Measurements from ENCODE around the gene SEMA4G. TPM values are rescaled to one million over a fixed set of nuclear protein-coding genes. Genes with fewer than 3 reads are reported as not detected.

Gene SEMA4G
- total and polyA plus RNA-seq, 2 of the 13 experiments (the other 11 are each of a cell fraction or from before 2014, with no cell fraction given): 46.2 to 207 TPM

DNA sequence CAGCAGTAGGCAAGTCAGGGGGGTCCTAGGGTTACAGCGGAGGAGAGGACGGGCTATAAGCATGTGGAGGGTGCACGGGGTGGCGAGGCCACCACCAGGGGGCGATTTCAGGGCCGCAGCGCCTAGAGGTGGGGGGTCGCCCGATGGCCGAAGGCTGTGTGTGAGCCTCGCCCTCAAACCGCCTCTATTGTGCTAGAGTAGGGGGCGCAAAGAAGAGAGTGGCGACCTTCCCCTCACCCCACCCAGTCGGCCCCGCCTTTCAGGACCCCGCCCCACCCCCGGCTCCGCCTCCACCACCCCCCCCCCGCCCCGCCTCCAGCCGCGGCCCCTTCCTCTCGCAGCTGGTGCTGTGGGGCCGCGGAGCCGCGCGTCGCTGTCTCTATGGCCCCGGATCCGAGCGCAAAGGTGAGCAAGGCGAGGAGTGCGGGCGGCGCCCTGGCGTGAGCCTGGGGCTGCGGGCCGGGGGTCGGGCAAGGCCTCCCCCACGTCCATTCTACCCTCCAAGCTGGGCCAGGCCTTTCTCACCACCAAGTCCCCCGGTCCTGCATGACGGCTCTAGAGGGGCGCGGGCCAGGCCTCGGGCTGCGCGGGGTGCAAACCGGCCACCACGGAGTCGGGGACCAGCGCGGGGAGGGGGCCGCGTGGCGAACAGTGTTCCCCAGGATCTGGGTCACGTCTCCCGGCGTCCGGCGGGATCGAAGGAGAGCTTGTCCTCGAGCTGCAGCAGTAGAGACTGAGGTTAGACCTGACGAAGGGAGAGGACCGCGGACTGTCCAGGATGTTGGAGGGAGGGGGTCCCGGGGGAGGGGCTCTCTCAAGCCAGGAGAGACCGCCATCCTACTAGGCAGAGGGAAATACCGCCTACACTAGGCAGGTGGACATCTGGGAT is at the start of gene SEMA4G (continued):
- TF ChIP-seq KLF15 (CRISPR knock-in tag; IDR thresholded peaks at IDR 0.05; ENCODE audit: borderline replicate concordance): peak; percentile 67; the same call in 1 of the 2 replicates
- TF ChIP-seq FOXC1 (CRISPR knock-in tag; IDR thresholded peaks at IDR 0.05; ENCODE audit: borderline replicate concordance): no peak; the same call in 1 of the 2 replicates
- TF ChIP-seq, protein P1, sequence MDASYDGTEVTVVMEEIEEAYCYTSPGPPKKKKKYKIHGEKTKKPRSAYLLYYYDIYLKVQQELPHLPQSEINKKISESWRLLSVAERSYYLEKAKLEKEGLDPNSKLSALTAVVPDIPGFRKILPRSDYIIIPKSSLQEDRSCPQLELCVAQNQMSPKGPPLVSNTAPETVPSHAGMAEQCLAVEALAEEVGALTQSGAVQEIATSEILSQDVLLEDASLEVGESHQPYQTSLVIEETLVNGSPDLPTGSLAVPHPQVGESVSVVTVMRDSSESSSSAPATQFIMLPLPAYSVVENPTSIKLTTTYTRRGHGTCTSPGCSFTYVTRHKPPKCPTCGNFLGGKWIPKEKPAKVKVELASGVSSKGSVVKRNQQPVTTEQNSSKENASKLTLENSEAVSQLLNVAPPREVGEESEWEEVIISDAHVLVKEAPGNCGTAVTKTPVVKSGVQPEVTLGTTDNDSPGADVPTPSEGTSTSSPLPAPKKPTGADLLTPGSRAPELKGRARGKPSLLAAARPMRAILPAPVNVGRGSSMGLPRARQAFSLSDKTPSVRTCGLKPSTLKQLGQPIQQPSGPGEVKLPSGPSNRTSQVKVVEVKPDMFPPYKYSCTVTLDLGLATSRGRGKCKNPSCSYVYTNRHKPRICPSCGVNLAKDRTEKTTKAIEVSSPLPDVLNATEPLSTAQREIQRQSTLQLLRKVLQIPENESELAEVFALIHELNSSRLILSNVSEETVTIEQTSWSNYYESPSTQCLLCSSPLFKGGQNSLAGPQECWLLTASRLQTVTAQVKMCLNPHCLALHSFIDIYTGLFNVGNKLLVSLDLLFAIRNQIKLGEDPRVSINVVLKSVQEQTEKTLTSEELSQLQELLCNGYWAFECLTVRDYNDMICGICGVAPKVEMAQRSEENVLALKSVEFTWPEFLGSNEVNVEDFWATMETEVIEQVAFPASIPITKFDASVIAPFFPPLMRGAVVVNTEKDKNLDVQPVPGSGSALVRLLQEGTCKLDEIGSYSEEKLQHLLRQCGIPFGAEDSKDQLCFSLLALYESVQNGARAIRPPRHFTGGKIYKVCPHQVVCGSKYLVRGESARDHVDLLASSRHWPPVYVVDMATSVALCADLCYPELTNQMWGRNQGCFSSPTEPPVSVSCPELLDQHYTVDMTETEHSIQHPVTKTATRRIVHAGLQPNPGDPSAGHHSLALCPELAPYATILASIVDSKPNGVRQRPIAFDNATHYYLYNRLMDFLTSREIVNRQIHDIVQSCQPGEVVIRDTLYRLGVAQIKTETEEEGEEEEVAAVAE (CRISPR knock-in tag; IDR thresholded peaks at IDR 0.05; ENCODE audit: borderline replicate concordance): no peak
- no peak for TF ChIP-seq ZNF468 (CRISPR knock-in tag; IDR thresholded peaks at IDR 0.05)
- TF ChIP-seq, protein P2, sequence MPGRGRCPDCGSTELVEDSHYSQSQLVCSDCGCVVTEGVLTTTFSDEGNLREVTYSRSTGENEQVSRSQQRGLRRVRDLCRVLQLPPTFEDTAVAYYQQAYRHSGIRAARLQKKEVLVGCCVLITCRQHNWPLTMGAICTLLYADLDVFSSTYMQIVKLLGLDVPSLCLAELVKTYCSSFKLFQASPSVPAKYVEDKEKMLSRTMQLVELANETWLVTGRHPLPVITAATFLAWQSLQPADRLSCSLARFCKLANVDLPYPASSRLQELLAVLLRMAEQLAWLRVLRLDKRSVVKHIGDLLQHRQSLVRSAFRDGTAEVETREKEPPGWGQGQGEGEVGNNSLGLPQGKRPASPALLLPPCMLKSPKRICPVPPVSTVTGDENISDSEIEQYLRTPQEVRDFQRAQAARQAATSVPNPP (CRISPR knock-in tag; IDR thresholded peaks at IDR 0.05): peak; percentile 55; the same call in 1 of the 2 replicates
- TF ChIP-seq, protein P3, sequence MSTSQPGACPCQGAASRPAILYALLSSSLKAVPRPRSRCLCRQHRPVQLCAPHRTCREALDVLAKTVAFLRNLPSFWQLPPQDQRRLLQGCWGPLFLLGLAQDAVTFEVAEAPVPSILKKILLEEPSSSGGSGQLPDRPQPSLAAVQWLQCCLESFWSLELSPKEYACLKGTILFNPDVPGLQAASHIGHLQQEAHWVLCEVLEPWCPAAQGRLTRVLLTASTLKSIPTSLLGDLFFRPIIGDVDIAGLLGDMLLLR (CRISPR knock-in tag; IDR thresholded peaks at IDR 0.05): peak; percentile 32; the same call in 1 of the 2 replicates
- TF ChIP-seq ZNF275 (CRISPR knock-in tag; IDR thresholded peaks at IDR 0.05; ENCODE audit: borderline replicate concordance): 0 out of 2 replicates have a peak, but pooled peaks have one; percentile 39
- no peak for TF ChIP-seq ZNF878 (CRISPR knock-in tag; IDR thresholded peaks at IDR 0.05)
- no peak for TF ChIP-seq NPAS2 (CRISPR knock-in tag; IDR thresholded peaks at IDR 0.05; ENCODE audit: borderline replicate concordance)
- TF ChIP-seq ZNF563 (CRISPR knock-in tag; IDR thresholded peaks at IDR 0.05): no peak; the same call in 1 of the 2 replicates
- TF ChIP-seq ZNF503 (CRISPR knock-in tag; IDR thresholded peaks at IDR 0.05): 0 out of 2 replicates have a peak, but pooled peaks have one; percentile 33
- TF ChIP-seq SP4 (CRISPR knock-in tag; IDR thresholded peaks at IDR 0.05): 0 out of 2 replicates have a peak, but pooled peaks have one; percentile 54
- TF ChIP-seq PHF8 (CRISPR knock-in tag; IDR thresholded peaks at IDR 0.05): peak; percentile 77
- no peak for TF ChIP-seq SKI (IDR thresholded peaks at IDR 0.05; ENCODE audit: partially characterized antibody)
- no peak for TF ChIP-seq GZF1 (CRISPR knock-in tag; IDR thresholded peaks at IDR 0.05)
- TF ChIP-seq HDAC6 (IDR thresholded peaks at IDR 0.05; ENCODE audit: low read depth, low read length): no peak
